Measurements from ENCODE around the gene RPP25.
"Not testable (repeated sequence)": the region's sequence is repeated elsewhere in the genome, so short reads cannot be mapped to it uniquely, and the experiment has no call there.

Gene RPP25

DNA sequence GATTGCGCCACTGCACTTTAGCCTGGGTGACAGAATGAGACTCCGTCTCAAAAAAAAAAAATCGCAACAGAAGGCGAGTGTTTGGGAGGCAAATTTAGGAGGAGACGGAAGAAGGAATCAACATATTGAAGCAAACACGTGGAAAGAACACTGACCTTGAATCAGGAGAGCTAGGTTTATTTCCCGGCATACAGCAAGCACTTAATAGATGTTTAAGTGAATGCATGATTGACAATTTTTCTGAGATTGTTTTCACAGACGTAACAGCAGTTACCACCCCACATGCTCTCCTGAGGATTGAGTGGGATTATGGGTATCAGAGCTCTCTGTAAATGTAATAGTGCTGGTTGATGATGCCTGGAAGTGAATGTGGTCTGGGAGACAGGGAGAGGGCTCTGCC, 5.6 kb upstream of the RPP25 start:
- DNase-seq: no peak

DNA sequence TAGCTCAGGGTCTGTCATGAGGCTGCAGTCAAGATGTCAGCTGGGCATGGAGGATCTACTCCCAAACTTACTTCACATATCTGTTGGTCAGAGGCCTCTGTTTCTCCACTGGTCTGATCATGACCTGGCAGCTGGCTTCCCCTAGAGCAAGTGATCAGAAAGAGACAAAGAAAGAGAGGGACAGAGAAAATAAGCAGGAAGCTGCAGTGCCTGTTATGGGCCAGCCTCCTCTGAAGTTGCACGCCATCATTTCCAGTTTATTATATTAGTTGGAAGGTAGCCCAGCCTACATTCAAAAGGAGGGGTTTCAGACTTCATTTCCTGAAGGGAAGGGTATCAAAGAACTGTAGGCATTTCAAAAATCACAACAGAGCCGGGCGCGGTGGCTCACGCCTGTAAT, 5.0 kb upstream of the RPP25 start:
- no peak for DNase-seq

- DNase-seq: no peak
Observed at GRCh38 chr15:74960995-74961588, 4.5 kb upstream of the RPP25 start.

- no peak for DNase-seq
Observed at GRCh38 chr15:74960286-74960685, 3.7 kb upstream of the RPP25 start.

DNA sequence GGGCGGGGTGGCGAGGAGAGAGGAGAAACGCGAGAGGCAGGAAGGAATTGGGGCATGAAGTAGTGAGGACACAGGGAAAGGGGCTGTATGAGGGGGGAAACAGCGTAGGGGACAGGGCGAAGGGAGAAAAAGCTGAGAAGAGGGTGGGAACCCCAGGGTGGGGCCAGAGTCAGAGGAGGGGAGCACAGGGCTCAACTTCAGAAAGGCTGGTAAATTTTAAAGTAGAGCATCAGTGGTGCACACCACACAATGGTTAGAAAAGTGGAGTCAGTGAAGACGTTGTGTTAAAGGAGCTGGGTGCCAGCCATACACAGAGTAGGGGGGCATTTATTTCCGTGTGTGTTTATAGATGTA, 3.0 kb upstream of the RPP25 start:
- DNase-seq: no peak

- DNase-seq: no peak
Observed at GRCh38 chr15:74958908-74959585, 2.5 kb upstream of the RPP25 start.

- peak; percentile 89 for DNase-seq
Observed at GRCh38 chr15:74958320-74958907, 1.8 kb upstream of the RPP25 start.

DNA sequence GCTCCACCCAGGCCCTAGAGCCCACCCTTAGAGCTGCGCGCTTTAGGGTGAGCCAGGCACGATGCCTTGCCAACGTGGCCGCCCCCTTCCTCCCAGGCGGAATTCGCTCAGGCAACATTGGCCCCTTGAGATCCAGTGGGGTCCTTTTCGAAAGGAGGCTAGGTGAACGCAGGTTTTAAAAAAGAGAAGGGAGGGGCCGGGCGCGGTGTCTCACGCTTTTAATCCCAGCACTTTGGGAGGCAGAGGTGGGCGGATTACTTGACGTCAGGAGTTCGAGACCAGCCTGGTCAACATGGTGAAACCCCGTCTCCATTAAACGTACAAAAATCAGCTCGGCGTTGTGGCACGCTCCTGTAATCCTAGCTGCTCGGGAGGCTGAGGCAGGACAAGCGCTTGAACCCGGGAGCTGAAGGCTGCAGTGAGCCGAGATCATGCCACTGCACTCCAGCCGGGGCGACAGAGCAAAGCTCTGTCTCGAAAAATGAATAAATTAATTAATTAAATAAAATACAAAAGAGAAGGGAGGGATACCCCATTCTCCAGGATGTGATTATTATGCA, 984 bp upstream of the RPP25 start:
- DNase-seq: no peak

DNA sequence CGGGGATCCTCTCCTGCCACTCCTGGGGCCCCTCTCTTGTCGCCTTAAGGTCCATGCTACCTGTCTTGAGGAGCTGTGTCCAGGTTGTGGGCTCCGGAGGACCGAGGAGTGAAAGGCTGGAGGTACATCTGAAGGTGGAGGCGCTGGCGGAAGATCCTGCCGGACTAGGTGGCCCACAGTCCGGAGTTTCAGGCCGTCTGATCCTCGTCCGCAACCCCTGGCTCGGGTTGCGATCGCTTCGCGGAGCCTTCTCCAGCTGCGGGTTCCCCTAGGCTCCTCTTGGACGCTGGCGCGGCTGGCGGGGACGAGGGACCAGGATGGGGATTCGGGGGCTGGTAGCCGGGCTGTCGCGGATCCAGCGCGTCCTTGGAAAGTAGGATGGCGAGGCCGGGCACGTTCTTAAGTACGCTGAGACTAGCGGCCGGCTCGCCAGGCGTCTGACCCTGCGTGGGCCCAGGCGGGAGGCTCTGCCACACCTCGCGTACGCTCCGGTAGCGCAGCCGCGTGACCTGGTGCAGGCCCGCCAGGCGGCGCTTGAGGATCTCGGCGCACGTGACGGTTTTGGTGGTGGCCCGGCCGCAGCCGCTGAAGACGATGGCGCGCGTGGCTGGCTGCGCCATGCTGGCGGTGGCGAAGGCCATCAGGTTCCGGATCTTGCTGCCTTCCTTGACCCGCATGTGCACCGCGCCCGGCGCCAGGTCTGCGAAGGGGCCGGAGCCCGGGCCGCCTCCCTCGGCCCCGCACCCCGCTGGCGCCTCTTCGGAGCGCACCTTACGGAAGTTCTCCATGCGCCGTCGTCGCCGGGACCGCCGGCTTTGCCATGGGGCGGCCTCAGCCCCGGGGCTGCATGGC, 550 bp downstream of the RPP25 start:
- no peak for DNase-seq

DNA sequence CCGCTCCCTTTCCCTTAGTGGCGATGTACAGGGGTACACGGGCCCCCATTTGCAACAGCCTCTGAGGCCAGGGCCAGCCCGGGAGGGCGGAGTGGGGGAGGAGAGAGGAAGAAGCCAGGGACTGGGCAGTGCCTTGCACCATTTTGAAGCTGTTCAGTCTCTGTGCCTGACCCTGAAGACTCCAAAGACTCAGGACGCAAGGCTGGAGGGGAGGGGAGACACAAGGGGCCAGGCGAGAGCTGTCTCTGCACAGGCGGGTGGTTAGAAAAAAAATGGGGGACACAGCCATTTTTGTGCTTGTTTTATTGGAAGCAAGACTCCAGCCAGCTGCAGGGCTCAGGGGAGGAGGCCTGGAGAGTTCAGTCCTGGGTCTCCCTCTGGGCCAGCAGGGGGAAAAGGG, 1.6 kb downstream of the RPP25 start:
- DNase-seq: no peak

DNA sequence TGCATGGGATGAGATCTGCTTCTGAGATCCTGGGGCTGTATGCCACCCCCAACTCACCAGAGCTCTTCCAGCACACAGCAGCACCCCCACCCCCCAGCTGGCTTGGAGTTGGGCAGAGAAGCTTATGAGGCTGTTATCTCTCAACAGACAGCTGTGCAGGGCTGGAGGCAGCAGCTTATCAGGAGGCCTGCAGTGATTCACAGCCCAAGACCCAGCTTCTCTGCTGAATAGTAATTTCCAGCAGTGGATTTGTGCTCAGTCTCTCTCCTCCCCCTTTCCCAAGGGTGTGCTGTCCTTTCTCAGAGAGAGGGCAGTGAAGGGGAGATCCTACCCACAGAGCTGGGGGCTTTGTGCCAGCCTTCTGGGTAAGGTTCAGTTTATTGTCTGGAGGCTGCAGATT, 2.1 kb downstream of the RPP25 start:
- no peak for DNase-seq

DNA sequence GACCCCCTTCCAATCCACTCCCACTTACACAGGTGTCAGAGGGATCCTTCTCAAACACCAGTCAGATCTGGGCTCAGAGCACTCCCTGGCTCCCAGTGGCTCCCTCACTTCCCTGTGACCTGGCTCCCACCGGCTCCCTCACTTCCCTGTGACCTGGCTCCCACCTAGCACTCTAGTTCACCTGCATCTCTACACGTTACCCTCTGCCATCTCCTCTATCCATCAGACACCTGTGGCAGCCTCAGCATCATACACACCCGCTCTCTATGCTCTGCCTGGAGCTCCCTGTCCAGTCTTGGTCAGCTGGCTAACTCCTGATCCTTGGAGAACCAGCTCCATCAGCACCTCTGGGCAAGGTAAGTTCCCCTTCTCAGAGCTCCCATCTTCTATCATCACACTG, 5.6 kb downstream of the RPP25 start:
- DNase-seq: no peak

DNA sequence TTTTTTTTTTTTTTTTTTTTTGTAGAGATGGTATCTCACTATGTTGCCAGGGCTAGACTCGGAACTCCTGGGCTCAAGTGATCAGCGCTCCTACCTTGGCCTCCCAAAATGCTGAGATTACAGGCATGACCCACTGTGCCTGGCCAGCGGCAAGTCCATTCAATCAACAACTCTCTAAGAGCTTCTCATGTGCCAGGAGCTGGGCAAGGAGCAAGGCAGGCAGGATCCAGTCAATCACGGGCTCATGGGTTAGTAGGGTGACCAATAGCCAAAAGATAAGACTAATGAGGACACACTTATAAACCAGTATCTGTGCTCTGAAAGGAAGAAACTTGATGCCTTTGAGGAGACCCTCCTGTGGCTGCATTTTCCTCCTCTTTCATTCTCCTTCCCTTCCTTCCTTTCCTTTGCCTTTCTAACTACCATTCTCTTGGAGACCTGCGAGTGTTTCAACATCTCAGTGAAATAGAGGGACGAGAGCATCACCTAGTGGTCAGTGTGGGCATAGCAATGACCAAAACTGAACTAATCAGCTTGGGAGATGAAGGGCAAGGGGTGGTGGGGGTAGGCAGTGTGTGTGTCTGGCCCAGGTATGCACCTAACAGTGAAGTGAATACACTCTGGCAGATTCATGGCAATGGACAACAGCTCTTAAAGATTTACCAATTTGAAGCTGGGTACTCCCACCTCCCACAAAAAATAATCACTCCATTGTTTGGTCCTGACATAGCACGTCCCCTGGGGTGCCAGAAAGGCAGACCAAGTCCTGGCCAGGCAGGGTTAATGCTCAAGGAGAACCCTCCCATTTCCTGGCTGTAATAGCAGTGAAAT, 6.3 kb downstream of the RPP25 start:
- DNase-seq: peak; percentile 80

GRCh38 chr15:74937590-74938371, 18.8 kb downstream of the RPP25 start, which contains the start of gene COX5A:
COX5A (minus strand) TSS chr15:74938073; CDS start chr15:74938014, 59 bp downstream.
- peak; percentile 83 for DNase-seq

DNA sequence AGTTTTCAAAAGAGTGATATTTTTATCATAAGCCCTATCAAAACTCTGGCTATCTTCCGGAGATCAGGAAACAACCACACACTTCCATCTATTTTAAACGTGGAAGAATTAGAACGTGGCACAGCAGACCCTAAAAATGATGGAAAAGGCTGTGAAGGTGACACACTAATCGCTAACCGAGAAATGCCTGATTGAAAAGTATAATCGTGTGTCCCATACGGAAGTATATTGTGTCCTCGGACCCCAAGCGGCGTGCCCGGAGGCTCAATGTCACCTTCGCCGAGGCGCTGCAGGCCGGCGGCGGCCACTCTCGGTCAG, 19.3 kb downstream of the RPP25 start:
- DNase-seq: no peak

- not testable (repeated sequence) for DNase-seq
Observed at GRCh38 chr15:74935193-74935592, 21.4 kb downstream of the RPP25 start.

DNA sequence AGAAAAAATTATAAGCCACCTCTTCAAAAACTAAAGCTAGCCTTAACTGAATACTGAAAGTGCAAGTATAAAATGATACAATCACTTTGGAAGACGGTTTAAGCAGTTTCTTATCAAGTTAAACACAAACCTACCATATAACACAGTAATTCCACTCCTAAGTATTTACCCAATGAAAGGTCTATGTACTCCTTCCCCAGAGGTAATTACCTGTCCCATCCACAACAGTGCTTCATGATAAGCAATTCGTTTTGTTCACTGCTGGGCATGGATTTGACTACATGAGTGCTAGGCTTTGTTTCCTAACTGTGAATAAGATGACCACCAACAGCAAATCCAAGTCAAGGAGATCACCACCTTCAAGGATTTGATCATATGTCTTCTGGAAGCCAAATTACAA, 23.0 kb downstream of the RPP25 start:
- DNase-seq: no peak

- DNase-seq: no peak
Observed at GRCh38 chr15:74928771-74929198, 27.8 kb downstream of the RPP25 start.

GRCh38 chr15:74924525-74924924, 32.0 kb downstream of the RPP25 start:
- DNase-seq: no peak

- no peak for DNase-seq
Observed at GRCh38 chr15:74920456-74920855, 36.1 kb downstream of the RPP25 start.

DNA sequence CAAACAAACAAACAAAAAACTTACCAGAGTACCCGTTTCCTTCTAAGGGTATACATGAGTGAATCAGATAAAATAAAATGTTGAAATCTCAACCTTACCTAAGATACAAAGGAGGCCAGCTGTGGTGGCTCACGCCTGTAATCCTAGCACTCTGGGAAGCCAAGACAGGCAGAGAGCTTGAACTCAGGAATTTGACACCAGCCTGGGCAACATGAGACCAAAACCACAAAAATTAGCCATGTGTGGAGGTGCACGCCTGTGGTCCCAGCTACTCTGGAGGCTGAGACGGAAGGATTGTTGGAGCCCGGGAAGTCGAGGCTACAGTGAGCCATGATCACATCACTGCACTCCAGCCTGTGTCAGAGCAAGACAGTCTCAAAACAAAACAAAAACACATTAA, 38.9 kb downstream of the RPP25 start:
- DNase-seq: no peak

DNA sequence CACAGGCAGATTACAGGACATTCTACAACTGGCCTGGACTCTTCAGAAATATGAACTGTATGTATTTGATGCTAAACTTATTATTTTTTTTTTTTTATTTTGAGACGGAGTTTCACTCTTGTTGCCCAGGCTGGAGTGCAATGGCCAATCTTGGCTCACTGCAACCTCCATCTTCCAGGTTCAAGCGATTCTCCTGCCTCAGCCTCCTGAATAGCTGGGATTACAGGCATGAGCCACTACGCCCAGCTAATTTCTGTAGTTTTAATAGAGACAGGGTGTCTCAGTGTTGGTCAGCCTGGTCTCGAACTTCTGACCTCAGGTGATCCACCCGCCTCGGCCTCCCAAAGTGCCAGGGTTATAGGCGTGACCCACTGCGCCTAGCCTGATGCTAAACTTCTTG, 42.8 kb downstream of the RPP25 start:
- not testable (repeated sequence) for DNase-seq
